Activated T-cell treated with anti-CD3 and anti-CD28 coated beads, Interleukin-2, amount 50 U/mL, for 24 hours (primary cell): Measurements from ENCODE around the gene CYB5B.

Source experiments
- DNase-seq: peaks from one replicate; pipeline ENCODE4 v3.0.0-alpha.2; 2020
- H3K27ac Mint-ChIP-seq: 2 replicates; pipeline ENCODE4 v1.8.0; 2020; ENCODE audit warnings: mild to moderate bottlenecking, mixed read lengths
- H3K27me3 Mint-ChIP-seq: 2 replicates; pipeline ENCODE4 v1.8.0; 2020; ENCODE audit warnings: mixed read lengths
- H3K36me3 Mint-ChIP-seq: 2 replicates; pipeline ENCODE4 v1.8.0; 2020; ENCODE audit warnings: low read depth, mixed read lengths
- H3K4me1 Mint-ChIP-seq: 2 replicates; pipeline ENCODE4 v1.8.0; 2020; ENCODE audit warnings: low read depth, mixed read lengths
- H3K4me3 Mint-ChIP-seq: 2 replicates; pipeline ENCODE4 v1.8.0; 2020; ENCODE audit warnings: mild to moderate bottlenecking, moderate library complexity, mixed read lengths
- H3K9me3 Mint-ChIP-seq: 2 replicates; pipeline ENCODE4 v1.8.0; 2020; ENCODE audit warnings: mixed read lengths

Gene CYB5B

GRCh38 chr16:69498926-69499325 lies 74.5 kb downstream of the CYB5B start:
- no peaks in the 10 kb centered on the region for H3K27me3 Mint-ChIP-seq
- no peak overlapping the region for H3K4me3 Mint-ChIP-seq
- no peak for DNase-seq
- H3K27ac Mint-ChIP-seq, result no peak overlapping the region
- peaks cover 6% of the 10 kb centered on the region for H3K4me1 Mint-ChIP-seq
- H3K36me3 Mint-ChIP-seq, result no peaks in the 10 kb centered on the region
- no peaks in the 10 kb centered on the region for H3K9me3 Mint-ChIP-seq

DNA sequence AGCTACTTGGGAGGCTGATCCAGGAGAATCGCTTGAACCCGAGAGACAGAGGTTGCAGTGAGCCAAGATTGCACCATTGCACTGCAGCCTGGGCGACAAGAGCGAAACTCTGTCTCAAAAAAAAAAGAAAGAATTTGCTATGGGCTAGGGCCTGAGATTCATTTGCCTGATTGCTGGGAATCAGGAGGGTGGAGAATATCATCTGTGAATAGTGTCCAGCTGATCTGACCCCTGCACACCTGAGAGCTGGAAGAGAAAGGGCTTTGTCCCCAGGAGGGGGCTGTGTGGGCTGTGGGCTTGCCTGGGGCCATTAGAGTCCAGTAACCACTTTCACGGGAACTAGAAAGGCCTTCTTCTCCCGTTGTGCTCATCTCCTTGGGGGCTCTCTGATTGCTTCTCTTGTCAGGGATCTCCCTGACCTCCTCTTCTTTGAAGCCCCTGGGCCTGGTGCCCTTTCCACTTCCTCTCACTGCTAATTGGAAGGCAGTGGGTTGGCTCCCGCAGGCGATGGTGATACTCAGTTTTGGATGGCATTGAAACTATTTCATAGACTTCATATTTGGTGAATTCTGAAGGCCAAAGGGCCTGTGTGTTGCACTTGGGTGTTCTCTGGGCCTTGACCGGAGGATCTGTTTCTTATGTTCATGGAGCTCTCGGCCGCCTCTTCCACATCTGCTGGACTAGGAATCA lies 75.3 kb downstream of the CYB5B start:
- Mint-ChIP-seq H3K27me3 (no peaks in the 10 kb centered on the region), H3K4me3 (no peak overlapping the region), H3K9me3 (no peaks in the 10 kb centered on the region), H3K27ac (no peak overlapping the region), H3K4me1 (peaks cover 6% of the 10 kb centered on the region), H3K36me3 (no peaks in the 10 kb centered on the region)
- no peak for DNase-seq

- no peaks in the 10 kb centered on the region for H3K27me3 Mint-ChIP-seq
- H3K36me3 Mint-ChIP-seq, result no peaks in the 10 kb centered on the region
- H3K9me3 Mint-ChIP-seq, result no peaks in the 10 kb centered on the region
- no peak overlapping the region for H3K4me3 Mint-ChIP-seq
- no peak for DNase-seq
- peaks cover 6% of the 10 kb centered on the region for H3K4me1 Mint-ChIP-seq
- no peak overlapping the region for H3K27ac Mint-ChIP-seq
Measured at GRCh38 chr16:69500496-69500895, 76.1 kb downstream of the CYB5B start.

DNA sequence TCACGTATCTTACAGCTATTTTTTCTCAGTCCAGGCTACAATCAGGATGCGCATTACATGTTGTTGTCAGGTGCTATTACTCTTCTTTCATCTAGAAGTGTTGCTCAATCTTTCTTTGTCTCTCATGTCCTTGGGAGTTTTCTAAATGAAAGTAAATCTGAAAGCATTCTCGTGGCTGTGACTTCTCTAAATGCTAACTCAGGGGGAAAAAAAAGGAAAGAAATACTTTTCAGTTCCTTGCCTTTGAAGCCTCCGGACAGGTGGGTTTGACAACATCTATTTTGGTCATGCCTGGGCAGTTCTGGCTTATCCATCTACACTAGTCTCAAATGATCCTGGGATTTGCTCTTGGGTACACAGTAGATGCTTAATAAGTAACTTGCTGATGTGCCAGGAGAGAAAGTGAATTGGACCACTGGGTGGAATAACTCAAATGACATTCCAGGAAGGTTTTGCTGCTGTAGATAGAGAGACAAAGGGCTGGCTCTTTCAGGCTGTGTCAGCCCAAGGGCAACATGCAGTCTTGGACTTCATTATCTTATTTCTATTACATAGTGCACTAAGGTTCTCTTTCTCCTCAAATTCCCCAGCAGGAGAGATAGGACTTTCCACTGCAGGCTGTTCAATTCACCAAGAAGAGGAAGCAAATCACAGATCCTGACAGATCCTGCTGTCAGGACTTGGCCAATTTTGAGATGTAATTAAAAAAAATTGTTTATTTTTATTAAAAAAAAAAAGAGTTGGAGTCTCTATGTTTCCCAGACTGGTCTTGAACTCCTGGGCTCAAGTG lies 77.7 kb downstream of the CYB5B start:
- H3K4me3 Mint-ChIP-seq, result no peak overlapping the region
- no peaks in the 10 kb centered on the region for H3K36me3 Mint-ChIP-seq
- H3K4me1 Mint-ChIP-seq, result peaks cover 6% of the 10 kb centered on the region
- no peak for DNase-seq
- H3K27ac Mint-ChIP-seq, result no peak overlapping the region
- no peaks in the 10 kb centered on the region for H3K9me3 Mint-ChIP-seq
- no peaks in the 10 kb centered on the region for H3K27me3 Mint-ChIP-seq

- H3K27ac Mint-ChIP-seq, result no peak overlapping the region
- H3K9me3 Mint-ChIP-seq, result no peaks in the 10 kb centered on the region
- no peaks in the 10 kb centered on the region for H3K36me3 Mint-ChIP-seq
- H3K4me1 Mint-ChIP-seq, result peaks cover 6% of the 10 kb centered on the region
- no peak for DNase-seq
- no peaks in the 10 kb centered on the region for H3K27me3 Mint-ChIP-seq
- H3K4me3 Mint-ChIP-seq, result no peak overlapping the region
Measured at GRCh38 chr16:69503244-69503643, 78.8 kb downstream of the CYB5B start.

DNA sequence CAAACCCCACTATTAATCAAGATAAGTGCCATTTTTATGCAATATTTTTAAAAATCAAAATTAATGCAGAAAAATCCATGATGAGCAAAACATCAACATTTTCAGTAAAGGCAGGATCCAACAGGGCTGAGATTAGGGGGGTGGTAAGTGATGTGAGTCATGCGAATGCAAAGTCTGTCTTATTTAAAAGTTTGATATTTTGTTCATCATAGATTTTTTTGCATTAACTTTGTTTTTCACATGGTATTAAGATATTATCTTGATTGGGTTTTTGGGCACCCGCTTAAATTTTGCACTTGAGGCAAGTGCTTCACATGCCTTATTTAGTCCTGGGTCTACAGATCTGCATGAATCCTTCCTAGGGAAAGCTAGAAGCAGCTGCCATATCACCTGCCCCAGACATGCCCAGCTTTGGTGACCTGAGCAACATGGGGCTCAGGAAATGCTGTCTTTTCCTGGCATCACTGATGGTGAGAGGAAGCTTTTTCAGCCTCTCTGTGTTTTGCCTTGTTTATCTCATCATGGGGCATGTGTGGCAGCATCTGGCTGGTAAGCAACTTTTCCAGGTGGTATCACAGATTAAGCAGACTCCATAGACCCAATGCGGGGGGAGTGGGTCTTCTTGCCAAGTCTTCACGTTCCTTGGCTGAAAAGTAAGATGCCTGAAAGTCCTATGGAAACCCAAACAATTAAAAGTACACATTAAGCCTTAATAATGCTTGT lies 83.8 kb downstream of the CYB5B start:
- DNase-seq, result no peak
- Mint-ChIP-seq H3K27me3 (no peaks in the 10 kb centered on the region), H3K36me3 (no peaks in the 10 kb centered on the region), H3K4me3 (no peak overlapping the region), H3K27ac (no peak overlapping the region), H3K9me3 (no peaks in the 10 kb centered on the region), H3K4me1 (no peaks in the 10 kb centered on the region)

DNA sequence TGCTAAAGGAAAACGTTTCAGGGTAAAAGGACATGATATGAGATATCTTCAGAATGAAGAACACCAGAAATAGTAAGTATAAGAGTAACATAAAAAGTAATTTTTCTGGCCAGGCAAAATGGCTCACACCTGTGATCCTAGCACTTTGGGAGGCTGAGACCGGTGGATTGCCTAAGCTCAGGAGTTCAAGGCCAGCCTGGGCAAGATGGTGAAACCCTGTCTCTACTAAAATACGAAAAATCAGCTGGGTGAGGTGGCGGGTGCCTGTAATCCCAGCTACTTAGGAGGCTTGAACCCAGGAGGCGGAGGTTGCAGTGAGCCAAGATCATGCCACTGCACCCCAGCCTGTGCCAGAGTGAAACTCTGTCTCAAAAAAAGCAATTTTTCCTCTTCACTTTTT lies 84.7 kb downstream of the CYB5B start:
- no peaks in the 10 kb centered on the region for H3K27me3 Mint-ChIP-seq

GRCh38 chr16:69511651-69512050 lies 87.2 kb downstream of the CYB5B start:
- Mint-ChIP-seq H3K4me1 (peaks cover 11% of the 10 kb centered on the region), H3K27ac (no peak overlapping the region), H3K36me3 (no peaks in the 10 kb centered on the region), H3K4me3 (no peak overlapping the region), H3K27me3 (no peaks in the 10 kb centered on the region), H3K9me3 (no peaks in the 10 kb centered on the region)
- no peak for DNase-seq

More for the DNA sequence above, 84.7 kb downstream of the CYB5B start:
- Mint-ChIP-seq H3K36me3 (no peaks in the 10 kb centered on the region), H3K27ac (no peak overlapping the region), H3K4me3 (no peak overlapping the region), H3K9me3 (no peaks in the 10 kb centered on the region), H3K4me1 (peaks cover 1% of the 10 kb centered on the region)
- no peak for DNase-seq

DNA sequence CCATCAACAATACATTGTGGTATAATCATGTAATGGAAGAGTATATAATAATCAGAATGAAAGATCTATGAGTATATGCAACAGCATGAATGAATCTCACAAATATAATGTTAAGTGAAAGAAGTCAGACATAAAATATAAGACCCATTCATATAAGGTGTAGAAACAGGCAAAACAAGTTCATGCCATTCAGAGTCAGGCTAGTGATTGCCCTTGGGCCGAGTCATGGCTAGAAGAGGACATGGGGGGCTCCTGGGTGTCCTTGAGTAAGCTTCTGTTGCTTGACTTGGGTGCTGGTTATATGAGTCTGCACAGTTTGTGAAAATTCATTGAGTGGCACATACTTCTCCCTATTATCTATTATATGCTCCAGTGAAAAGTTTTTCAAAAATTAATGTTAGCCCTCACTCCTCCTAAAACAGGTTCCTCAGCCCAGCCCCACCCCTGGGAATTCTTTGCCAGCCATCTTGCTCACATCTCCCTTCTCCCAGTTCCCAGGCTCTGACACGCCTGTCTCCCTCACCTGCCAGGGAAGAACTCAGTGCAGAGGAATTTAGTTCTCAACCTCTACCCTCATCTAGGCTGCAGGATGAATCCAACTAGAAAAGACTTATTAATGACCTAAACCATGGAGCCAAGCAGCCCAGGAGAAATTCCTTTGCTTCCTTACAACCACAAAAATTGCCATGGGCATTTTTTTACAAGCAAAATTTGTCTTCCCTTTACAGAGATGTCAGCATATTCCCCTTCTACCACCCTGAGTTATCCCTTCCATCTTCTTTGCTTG lies 89.0 kb downstream of the CYB5B start:
- no peak overlapping the region for H3K27ac Mint-ChIP-seq

DNA sequence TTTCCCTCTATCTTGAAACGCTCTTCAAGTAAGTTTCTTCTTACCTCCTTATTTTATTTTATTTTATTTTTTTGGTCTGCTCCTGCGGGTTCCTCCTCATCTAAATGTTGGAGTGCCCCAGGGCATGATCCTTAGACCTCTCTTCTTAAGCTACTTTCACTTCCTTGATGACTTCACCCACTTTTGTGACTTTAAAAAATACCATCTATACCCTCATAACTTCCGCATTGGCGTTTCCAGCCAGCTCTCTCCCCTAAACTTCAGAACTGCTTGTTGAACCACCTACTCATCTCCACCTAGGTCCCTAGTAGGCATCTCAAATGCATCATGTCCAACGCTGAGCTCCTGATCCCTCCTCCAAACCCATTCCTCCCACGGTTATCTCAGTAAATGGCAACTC lies 89.9 kb downstream of the CYB5B start:
- no peaks in the 10 kb centered on the region for H3K9me3 Mint-ChIP-seq
- no peaks in the 10 kb centered on the region for H3K36me3 Mint-ChIP-seq
- no peak for DNase-seq
- H3K4me1 Mint-ChIP-seq, result peaks cover 11% of the 10 kb centered on the region
- H3K27me3 Mint-ChIP-seq, result no peaks in the 10 kb centered on the region
- no peak overlapping the region for H3K4me3 Mint-ChIP-seq
- H3K27ac Mint-ChIP-seq, result no peak overlapping the region

More for the DNA sequence above, 89.0 kb downstream of the CYB5B start:
- no peak for DNase-seq
- no peak overlapping the region for H3K4me3 Mint-ChIP-seq
- H3K36me3 Mint-ChIP-seq, result no peaks in the 10 kb centered on the region
- no peaks in the 10 kb centered on the region for H3K27me3 Mint-ChIP-seq
- peaks cover 11% of the 10 kb centered on the region for H3K4me1 Mint-ChIP-seq
- H3K9me3 Mint-ChIP-seq, result no peaks in the 10 kb centered on the region
